Measurements from ENCODE around the gene RPS19.

DNA sequence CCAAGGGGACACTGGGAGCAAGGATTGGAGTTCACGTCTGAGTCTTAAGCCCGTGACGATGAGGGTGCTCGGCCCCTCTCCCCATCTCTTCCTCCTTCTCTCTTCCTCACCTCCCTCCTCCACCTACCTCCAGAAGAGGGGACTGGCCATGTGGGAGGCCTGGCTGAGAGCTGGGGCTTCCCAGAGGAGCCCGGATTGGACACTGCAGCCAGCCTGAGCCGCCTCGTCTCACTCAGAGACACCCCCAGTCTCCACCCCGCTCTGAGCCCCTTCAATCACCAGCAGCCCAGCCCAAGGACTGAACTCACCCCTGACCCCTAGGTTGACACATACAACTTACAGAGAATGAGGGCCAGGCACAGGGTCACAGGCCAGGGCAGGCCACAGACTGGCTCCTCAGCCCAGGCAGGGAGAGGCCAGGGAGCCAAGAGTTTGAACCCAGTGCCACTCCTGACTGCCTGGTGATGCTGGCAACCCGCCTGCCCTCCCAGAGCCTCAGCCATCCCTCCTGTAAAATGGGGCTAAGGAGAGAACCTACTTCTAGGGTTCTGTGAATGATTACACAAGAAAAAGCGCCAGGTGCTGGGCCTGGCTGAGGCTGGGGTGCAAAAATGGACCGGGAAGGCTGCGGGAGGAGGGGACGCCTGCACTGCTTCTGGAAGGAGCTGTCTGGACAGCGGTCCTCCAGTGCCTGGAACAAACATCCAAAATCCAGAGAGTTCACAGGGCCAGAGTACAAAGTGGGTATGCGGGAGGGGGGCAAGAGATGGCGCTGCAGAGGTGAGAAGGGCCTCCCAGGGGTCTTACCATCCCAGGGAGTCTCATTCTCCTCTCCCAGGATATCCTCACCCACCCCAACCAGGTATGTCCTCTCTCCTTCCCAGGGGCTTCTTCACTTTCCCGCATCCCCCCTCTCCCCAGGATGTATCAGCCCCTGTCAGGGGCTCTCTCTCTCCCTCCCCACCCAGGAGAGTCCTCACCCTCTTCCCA, 18.2 kb downstream of the RPS19 start:
- TF ChIP-seq, protein P1, sequence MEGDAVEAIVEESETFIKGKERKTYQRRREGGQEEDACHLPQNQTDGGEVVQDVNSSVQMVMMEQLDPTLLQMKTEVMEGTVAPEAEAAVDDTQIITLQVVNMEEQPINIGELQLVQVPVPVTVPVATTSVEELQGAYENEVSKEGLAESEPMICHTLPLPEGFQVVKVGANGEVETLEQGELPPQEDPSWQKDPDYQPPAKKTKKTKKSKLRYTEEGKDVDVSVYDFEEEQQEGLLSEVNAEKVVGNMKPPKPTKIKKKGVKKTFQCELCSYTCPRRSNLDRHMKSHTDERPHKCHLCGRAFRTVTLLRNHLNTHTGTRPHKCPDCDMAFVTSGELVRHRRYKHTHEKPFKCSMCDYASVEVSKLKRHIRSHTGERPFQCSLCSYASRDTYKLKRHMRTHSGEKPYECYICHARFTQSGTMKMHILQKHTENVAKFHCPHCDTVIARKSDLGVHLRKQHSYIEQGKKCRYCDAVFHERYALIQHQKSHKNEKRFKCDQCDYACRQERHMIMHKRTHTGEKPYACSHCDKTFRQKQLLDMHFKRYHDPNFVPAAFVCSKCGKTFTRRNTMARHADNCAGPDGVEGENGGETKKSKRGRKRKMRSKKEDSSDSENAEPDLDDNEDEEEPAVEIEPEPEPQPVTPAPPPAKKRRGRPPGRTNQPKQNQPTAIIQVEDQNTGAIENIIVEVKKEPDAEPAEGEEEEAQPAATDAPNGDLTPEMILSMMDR (IDR thresholded peaks at IDR 0.05; ENCODE audit: low read depth, low read length), result no peak
- TF ChIP-seq POLR2A (IDR thresholded peaks at IDR 0.05; ENCODE audit: extremely low read depth, insufficient read length), result no peak
